Activated naive CD8-positive, alpha-beta T cell treated with anti-CD3 and anti-CD28 coated beads, Interleukin-2, amount 50 U/mL, for 16 hours (primary cell): ENCODE data around the gene KCNK3.
A peak's percentile ranks its signal among the peaks of the same experiment; 100 is the strongest.
"Not testable (repeated sequence)": the region's sequence is repeated elsewhere in the genome, so short reads cannot be mapped to it uniquely, and the experiment has no call there.

Experiments used
- DNase-seq: peaks from one replicate; pipeline ENCODE4 v3.0.0-alpha.2; 2020; ENCODE audit warnings: low read depth, low spot score

The KCNK3 gene

DNA sequence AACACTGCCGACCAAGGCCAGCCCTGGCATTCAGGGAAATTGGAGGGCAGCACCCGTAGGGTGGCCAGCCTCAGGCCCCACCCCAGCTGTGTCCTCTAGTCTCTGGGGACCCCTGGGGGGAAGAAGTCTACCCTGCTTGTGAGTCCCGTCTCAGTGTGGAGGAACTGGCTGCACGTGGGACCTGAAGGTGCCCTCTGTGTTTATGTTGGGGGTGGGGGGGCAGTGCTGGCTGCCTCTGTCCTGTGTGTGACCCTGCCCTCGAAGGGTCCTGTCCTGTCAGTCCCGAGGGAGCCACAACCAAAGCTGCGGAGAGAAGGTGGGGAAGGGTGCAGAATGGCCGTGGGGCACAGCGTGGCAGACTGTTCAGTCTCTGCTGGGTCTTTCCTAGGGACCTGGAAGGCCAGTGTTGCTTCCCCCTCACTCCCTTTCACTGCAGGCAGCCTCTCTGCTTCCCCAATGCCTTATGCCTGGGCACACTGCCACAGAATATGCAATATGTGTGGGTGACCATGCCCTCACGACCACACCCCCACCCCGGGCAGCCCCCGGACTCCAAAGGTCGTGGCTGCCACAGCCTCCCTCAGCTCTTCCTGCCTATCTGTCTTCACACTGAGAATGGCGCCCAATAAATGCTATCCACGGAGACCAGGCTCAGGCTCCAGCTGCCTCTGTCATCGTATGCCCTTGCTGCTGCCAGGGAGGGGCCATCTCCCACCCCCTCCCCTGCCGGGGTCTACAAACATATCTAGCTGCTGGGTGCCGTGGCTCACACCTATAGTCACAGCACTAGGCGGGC is 38.2 kb downstream of the KCNK3 start:
- no peak for DNase-seq

DNA sequence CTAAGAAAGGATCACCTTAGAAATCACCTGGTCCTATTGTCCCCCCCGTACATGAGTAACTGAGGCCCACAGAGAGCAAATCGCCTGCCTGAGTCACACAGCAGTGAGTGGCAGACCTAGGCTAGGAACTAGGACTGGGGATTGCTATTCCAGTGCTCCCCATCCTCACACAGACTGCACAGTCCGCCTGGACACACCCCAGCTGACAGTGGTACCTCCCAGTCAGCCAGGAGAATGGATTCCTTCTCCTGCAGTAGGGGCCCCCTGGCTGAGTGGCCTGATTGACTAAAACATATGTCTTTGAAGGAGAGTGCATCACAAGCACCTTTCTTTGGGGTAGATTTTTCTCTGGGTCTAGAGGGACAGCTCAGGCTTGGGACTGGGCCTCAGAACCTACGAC is 39.2 kb downstream of the KCNK3 start:
- no peak for DNase-seq

DNA sequence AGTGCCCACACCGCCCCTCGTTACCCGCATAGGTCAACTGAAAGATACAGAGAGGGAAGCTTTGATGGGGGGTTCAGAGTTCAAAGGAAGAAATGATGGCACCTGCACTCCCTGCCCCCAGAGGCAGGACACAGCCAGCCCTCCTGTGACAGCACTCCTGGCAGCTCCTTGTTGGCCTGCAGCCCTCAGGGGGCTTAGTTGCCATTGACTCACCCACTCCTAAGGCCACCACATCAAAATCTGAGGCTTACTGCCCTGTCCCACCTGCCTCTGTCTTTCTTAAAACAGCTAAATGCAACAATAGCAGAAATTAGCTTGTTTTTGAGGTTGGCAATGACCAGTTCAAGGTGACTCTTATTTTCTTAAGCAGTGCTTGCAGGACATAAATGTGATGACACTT is 39.9 kb downstream of the KCNK3 start:
- no peak for DNase-seq

DNA sequence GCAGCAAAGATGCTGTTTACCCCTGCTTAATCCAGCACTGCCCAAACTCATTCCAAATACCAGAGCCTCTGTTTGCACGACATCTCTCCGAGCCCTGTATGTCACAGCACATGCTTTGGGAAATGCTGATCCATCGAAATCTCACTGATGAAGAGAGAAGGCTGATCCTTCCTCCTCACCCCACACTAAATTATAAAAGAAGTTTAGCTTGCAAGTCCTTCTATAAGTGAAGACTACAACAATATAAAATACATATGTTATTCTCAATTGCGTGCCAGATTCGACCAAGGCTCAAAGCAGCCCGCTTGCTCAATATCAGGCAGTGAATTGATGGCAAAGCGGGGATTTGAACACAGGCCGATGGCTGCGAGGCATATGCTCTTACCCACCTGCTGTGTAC is 40.9 kb downstream of the KCNK3 start:
- no peak for DNase-seq

DNA sequence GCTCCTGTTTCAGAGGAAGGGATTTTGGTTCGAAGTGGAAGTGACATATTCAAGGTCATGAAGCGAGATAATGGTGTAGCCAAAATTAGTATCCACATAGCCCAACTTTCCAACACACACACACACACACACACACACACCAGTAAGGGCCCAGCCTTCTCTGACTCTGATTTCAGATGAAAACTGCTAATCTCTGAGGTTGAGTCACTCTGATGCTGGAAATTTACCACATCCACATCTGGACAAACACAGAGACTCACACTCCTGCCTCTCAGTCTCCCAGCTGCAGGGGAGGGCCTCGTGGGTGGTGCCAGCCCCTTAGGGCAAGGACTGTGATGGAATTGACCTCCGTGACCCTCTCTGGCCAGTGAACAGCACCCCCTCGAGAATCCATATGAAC is 42.6 kb downstream of the KCNK3 start:
- DNase-seq, result no peak

DNA sequence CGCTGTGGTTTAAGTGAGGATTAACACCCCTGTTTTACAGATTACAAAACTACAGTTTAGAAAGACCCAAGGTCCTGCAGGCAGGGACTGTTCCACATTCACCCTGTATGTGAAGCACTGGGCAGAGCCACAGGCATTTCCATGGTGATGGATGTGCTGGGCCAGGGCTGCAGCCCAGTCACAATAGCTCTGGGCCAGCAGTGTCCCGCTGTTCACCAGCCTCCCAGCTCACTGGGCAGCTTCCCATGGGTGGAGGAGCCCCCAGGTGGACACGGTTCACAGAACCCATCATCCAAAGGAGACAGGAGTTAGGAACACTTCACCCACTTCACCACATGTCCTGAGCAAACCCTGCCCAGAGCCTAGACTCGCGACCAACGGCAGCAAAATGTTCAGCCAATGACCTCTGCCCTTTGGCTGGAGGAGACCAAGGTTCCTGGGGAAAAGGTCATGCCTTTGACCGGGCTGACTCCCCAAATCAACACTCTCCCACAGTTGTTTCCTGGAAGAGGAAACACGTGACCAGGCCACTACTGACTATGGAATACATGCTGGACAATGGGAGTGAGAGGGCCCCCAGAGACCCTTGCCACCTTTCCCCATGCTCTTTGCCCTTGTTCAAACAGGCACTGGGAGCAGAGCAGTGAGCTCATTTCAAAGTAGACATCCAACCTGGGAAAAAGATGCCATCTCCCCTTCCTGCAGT is 43.5 kb downstream of the KCNK3 start:
- DNase-seq, result no peak

DNA sequence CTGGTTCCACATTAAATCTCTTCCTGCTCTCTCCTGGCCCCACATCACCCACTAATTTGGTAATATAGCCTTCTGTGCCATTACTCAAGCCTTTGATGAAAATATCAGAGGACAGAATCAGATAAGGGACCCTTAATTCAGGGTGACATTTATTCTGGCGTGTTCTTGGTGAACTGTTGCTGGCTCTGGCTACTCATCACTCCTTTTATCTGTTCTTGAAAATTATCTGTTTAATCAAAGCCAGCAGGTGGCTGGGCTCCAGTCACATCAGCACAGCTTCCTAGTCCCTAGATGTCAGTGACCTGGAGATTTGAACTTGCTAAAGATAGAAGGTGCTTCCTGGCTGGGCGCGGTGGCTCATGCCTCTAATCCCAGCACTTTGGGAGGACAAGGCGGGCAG is 44.7 kb downstream of the KCNK3 start:
- no peak for DNase-seq

DNA sequence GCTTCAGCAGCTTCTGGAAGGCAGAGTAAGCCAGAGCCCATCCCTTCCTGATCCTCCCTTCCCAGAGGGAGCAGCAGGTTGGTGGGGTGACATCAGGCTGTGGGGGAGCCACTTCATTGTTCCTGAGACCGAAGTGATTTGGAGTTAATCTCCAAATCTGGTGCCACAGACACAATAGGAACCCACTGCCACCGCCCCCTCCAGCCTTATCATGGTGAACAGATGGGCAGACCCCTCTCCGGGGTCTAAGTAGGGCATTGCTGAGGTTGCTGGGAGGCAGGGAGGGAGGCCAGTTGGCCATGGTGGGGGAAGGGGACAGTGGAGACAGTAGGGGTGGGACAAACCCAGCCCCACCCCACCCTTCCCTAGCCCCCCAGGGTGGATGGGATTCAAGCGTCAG is 46.0 kb downstream of the KCNK3 start:
- DNase-seq, result no peak

DNA sequence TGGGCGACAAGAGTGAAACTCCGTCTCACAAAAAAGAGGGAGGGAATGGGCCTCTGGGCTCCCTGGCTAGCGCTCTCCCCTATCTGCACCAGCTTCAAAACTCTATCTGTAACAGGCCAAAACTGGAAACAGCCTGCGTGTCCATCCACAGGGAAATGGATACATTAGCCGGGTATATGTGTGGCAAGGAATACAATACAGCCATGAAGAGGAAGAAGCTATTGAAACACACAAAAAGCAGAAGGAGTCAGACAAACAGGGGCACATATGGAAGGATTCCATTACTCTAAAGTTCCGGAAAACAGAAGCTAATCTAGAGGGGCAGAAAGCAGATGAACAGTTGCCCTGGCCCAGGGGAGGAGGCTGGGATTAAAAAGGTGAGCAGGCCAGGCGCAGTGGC is 47.0 kb downstream of the KCNK3 start:
- DNase-seq, result no peak

DNA sequence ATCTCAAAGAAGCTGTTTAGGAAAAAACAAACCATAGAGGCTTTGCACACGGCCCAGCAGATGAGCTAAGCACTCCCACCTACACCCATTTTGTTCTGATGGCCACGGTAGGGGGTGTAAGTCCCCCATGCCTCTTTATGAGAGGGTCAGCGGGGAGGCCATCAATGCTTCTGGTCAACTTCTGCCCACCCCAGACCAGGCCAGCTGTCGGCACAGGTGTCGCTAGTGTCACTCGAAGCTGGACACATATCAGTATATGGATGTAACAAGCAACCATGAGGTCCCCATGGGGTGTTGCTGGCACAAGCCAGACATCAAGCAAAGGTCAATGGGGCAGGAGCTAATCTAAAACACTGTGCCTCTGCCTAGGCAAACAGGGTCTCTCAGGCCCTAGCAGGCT is 47.8 kb downstream of the KCNK3 start:
- no peak for DNase-seq

DNA sequence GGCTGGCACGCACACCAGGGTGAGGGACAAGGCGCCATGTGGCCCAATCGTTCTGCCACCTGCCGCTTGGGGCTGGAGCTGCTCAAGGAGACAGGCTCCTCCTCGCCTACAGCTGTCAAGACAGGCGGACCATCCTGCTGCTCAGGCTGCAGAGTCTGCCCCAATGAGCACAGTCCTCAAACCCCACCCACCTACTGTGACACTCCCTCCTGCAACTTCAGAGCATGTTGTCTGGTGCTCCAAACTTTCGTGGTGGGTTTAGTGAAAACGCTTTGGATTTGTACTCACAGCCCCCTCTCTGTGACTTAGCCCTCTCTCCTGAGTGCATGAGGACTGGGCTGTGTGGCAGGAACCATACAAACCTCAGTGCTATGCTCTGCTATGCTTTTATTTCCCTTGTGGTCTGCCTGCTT is 48.4 kb downstream of the KCNK3 start:
- no peak for DNase-seq

DNA sequence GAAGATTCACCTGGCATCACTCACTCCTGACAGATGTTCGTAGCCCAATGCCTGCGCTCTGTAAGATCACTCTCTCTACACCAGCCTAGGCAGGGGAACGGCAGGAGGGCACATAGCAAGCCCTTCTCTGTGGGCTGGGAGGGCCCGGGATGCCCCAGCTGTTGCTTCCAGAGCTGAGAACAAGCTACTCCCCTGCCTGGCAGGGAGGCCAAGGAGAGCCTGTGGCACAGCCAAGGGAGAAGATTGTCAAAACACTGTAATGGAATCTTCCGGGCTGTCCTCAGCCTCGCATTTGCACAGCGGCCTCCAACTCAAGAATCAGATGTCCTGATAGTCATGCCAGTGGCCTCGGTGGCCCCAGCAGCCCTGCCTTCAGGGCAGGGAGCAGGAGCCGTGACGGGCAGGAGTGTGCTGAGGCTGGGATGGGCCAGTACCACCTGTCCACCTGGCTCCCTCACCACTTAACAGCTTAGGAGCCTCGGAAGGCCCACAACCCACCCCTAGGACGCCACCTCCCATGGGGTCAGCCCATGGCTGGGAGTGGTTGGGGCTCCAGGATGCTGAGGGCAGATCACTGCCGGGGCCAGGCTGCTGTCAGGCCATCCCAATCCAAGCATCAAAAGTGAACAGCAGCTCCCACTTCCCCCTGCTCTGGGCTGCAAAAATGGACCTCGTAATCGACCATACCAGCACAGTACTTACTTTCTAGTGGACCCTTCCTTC is 49.7 kb downstream of the KCNK3 start:
- no peak for DNase-seq

DNA sequence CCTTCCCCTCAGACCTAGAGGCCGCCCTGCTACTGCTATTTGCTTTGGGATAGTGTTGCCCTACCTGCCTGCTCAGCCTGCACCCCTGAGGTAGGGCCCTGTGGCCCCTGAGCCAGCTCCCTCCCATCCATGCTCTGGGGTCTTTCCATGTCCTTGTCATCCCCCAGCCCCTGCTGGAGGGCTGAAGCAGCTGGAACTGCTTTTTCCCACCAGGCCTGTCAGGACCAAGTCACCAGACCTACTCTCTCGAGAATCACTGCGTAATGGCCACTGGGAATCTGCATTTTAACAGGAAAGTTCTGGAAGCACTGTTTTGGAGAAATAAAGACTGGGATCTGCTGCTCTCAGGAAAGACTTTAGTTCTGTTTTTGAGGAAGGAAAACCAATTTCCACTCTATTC is 51.3 kb downstream of the KCNK3 start:
- DNase-seq, result no peak

DNA sequence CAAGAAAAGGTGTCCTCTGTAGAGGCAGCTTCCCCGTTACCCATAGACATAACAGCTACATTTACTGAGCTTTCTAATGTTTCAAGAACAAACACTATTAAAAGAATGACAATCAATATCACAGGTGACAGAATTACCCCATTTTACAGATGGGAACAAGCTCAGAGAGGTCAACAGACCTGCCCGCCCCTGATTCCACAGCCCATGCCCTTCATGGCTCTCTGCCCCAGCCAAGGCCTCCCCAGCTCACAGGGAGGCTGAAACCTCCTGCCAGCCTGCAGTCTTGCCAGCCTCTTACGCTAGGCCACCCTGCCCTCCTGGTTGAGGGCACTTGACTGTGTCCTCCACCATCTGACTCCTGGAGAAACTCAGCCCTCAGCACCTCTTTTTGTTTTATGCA is 52.4 kb downstream of the KCNK3 start:
- no peak for DNase-seq

DNA sequence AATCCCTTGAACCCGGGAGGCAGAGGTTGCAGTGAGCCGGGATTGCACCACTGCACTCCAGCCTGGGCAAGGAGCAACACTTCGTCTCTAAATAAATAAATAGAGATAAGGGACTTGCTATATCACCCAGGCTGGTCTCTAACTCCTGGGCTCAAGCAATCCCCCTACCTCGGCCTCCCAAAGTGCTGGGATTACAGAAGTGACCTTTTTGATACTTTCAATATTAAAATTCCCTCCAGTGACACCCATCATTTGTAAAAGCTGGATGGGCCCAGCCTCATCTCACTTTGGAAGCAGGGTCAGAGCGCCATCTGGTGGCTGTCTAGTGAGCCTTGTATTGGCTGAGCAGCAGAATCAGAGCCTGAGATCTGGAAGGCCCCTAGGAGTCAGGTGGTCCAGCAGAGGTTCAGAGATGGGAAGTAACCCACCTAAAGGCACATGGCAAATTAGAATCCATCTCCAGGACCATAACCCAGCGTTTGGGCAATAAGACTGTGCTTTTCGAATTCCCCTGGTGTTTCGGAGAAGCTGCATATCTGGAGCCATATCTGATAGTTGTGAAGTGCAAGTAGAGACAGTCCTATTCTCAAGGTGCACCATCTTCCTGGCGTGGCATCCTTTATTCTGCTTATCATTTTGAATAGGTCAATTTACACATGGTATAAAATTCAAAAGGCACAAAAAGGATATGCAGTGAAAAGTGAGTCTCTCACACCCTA is 53.2 kb downstream of the KCNK3 start:
- DNase-seq, result peak; percentile 67

DNA sequence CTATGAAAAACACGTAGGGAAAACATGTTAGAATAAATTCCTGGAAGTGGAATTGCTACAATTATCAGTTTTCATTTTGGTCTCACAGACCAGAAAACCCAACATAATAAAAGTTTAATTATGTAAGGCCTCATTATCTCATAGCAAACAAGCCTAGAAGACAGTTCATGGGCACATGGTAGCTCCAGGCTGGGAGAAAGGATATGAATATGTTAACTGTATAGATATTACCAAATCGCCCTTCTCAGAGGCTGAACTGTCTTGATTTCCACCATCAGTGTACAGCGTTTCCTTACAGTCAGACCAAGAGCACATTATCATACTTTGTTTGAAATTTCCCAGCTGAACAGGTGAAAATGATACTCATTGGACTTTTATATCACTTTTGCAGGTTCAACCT is 54.4 kb downstream of the KCNK3 start:
- DNase-seq, result no peak

DNA sequence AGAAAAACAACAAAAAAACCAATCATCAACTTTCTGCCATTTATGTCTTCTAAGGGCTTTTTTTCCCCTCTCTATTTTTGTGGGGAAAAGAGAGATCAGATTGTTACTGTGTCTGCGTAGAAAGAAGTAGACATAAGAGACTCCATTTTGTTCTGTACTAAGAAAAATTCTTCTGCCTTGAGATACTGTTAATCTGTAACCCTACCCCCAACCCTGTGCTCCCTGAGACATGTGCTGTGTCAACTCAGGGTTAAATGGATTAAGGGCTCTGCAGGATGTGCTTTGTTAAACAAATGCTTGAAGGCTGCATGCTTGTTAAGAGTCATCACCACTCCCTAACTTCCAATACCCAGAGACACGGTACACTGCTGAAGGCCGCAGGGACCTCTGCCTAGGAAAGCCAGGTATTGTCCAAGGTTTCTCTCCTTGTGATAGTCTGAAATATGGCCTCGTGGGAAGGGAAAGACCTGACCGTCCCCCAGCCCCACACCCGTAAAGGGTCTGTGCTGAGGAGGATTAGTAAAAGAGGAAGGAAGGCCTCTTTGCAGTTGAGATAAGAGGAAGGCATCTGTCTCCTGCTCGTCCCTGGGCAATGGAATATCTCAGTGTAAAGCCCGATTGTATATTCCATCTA is 57.4 kb downstream of the KCNK3 start:
- not testable (repeated sequence) for DNase-seq

DNA sequence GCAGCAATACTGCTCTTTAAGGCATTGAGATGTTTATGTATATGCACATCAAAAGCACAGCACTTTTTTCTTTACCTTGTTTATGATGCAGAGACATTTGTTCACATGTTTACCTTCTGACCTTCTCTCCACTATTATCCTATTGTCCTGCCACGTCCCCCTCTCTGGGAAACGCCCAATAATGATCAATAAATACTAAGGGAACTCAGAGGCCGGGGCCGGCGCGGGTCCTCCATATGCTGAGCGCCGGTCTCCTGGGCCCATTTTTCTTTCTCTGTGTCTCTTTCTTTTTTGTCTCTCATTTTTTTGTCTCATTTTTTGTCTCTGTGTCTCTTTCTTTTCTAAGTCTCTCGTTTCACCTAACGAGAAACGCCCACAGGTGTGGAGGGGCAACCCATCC is 57.9 kb downstream of the KCNK3 start:
- not testable (repeated sequence) for DNase-seq

DNA sequence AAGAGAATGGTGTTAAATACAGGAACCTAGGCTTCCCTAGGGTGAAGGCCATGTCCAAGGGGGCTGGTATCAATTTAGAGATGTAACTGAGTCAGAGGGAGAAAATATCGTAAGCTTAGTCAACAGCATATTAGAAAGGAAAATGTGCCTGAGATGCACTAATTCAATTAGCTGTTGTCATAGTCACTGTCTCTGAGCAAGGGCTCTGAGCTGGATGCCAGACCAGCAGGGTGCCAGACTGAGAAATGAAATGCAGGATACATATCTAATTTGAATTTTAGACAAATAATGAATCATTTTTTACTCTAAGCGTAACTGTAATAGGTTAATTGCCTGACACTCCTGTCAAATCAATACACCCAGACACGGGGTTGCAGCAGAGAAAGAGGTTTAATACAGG is 60.1 kb downstream of the KCNK3 start:
- no peak for DNase-seq

DNA sequence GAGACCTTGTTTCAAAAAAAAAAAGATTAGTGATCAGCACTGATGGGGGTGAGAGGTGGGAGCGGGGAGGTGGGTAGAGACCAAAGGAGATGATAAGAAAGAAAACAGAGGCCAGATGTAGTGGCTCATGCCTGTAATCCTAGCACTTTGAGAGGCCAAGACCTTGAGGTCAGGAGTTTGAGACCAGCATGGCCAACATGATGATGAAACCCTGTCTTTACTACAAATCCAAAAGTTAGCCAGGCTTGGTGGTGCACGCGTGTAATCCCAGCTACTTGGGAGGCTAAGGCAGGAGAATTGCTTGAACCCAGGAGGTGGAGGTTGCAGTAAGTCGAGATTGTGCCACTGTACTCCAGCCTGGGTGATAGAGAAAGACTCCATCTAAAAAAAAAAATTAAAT is 62.0 kb downstream of the KCNK3 start:
- DNase-seq, result no peak

DNA sequence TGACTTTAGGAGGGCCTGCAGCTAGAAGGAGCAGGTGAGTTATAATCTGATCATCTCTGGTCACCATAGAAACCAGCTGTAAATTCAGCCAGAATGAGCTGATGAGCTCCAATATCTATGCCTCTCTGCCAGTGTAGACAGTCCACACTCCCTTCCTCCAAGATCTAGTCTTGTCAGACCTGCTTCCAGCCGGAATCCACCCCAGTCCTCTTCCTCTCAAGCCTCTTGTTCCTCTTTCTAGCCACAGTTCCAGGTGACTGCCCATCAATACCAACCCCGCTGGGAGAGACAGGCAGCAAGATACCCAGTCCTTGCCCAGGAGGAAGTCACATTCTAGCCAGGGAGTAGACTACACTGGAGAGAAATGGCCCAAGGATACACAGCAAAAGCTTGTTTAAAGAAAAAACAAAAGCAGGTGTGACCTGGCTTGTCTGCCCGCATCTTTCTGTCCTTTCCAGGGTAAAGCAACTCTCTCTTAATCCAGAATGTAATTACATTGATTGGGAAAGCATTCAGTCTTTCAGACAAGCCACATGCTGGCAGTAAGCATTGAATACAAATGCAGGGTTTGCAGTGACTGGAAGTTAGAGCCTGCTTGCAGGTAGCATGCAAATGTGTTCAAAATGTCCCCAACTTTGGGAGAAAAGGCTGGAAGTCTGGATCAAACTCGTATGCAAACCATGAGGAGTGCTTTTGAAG is 62.6 kb downstream of the KCNK3 start:
- DNase-seq, result no peak
